ENCODE data around the gene PDE6A. TPM values are rescaled to one million over a fixed set of nuclear protein-coding genes. Genes with fewer than 3 reads are reported as not detected.

PDE6A gene
- total RNA-seq, 1 experiment from 2014 or later: 2.6 TPM

DNA sequence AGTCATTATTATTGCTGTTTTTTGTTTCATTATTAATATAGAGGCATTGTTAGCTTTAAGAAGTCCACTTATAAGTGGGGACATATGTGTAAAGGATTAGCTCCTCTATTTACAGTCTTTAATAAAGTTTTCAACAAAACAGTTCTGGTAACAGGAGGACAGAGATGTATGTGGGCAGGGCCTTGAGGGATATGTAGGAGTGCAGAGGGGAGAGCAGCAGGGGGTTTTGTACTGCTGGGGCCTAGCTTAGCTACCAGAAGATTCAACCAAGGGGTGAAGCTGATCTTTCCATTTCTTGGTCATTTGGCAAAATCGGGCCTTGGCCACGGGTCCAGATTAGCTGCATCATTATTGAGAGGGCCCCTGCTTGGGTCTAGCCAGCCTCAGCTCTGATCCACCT lies 124.6 kb downstream of the PDE6A start:
- H3K9me3 Mint-ChIP-seq (ENCODE audit: unreplicated experiment): no peaks in the 10 kb centered on the region
- H3K27me3 Mint-ChIP-seq (ENCODE audit: insufficient read depth, unreplicated experiment): no peaks in the 10 kb centered on the region
- no peak for DNase-seq
- H3K36me3 Mint-ChIP-seq (ENCODE audit: insufficient read depth, unreplicated experiment): no peaks in the 10 kb centered on the region
- Histone ChIP-seq H3K4me1 (no peaks in the 10 kb centered on the region), H3K9me3 (no peaks in the 10 kb centered on the region), H3K4me3 (ENCODE audit: low read depth, low read length) (no peak overlapping the region), H3K27me3 (replicated peaks; ENCODE audit: control insufficient read depth, insufficient read depth, low read length) (no peaks in the 10 kb centered on the region), H3K36me3 (ENCODE audit: control insufficient read depth, insufficient read depth, low read length) (no peaks in the 10 kb centered on the region)
- H3K27ac Mint-ChIP-seq (ENCODE audit: unreplicated experiment): no peak overlapping the region
- ChIA-PET CTCF (interaction anchor here (0.7 to 0.9 kb wide), 2 partner anchors 9 to 183 kb away, joined by 3 to 4 read pairs; no protein-coding TSS in a partner anchor), POLR2A (interaction anchor here (0.6 kb wide), 1 partner anchor 90 kb away, joined by 3 read pairs; the partner anchor contains the start of gene PPARGC1B)
- TF ChIP-seq, protein P1, sequence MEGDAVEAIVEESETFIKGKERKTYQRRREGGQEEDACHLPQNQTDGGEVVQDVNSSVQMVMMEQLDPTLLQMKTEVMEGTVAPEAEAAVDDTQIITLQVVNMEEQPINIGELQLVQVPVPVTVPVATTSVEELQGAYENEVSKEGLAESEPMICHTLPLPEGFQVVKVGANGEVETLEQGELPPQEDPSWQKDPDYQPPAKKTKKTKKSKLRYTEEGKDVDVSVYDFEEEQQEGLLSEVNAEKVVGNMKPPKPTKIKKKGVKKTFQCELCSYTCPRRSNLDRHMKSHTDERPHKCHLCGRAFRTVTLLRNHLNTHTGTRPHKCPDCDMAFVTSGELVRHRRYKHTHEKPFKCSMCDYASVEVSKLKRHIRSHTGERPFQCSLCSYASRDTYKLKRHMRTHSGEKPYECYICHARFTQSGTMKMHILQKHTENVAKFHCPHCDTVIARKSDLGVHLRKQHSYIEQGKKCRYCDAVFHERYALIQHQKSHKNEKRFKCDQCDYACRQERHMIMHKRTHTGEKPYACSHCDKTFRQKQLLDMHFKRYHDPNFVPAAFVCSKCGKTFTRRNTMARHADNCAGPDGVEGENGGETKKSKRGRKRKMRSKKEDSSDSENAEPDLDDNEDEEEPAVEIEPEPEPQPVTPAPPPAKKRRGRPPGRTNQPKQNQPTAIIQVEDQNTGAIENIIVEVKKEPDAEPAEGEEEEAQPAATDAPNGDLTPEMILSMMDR (IDR thresholded peaks at IDR 0.05; ENCODE audit: insufficient read depth in 1 of 2, low read depth in 1 of 2, low read length in 1 of 2, severe bottlenecking in 1 of 2, unreplicated experiment in 1 of 2): no peak
- no peak overlapping the region for H3K4me3 Mint-ChIP-seq (ENCODE audit: unreplicated experiment)
- H3K4me1 Mint-ChIP-seq (ENCODE audit: low read depth, unreplicated experiment): no peaks in the 10 kb centered on the region
- BruUV-seq (replicated peaks): no TSS peak
- intact Hi-C loops (cut with micrococcal nuclease; ENCODE audit: unreplicated experiment): no loop called here

DNA sequence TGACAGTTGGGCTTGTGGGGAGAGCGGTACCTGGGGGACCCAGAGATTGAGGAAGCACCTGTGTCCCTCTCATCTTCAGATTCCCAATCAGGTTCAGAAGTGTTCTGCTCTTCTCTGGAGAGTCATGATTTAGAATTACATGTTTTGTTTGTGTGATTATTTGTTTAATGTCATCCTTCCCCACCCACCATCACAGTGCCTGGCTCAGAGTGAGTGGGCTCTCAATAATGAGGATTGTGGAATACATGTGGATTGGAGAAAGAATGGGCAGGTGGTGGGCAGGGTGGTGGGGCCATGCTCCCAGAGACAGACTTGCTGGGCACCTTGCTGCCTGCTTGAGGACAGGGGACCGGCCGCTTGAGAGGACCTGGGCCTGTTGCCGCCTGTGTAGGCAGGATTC lies 126.5 kb downstream of the PDE6A start:
- no peaks in the 10 kb centered on the region for H3K4me1 Mint-ChIP-seq (ENCODE audit: low read depth, unreplicated experiment)
- H3K4me3 ChIP-seq (ENCODE audit: low read depth, low read length): no peak overlapping the region
- no peaks in the 10 kb centered on the region for H3K36me3 ChIP-seq (ENCODE audit: control insufficient read depth, insufficient read depth, low read length)
- no peak for DNase-seq
- no peaks in the 10 kb centered on the region for H3K4me1 ChIP-seq
- H3K9me3 ChIP-seq: no peaks in the 10 kb centered on the region
- no peak overlapping the region for H3K4me3 Mint-ChIP-seq (ENCODE audit: unreplicated experiment)
- TF ChIP-seq, protein P1 (IDR thresholded peaks at IDR 0.05; ENCODE audit: insufficient read depth in 1 of 2, low read depth in 1 of 2, low read length in 1 of 2, severe bottlenecking in 1 of 2, unreplicated experiment in 1 of 2): no peak
- no peaks in the 10 kb centered on the region for H3K27me3 ChIP-seq (replicated peaks; ENCODE audit: control insufficient read depth, insufficient read depth, low read length)
- no peak overlapping the region for H3K27ac Mint-ChIP-seq (ENCODE audit: unreplicated experiment)
- POLR2A ChIA-PET: no interaction called here
- CTCF ChIA-PET: no interaction called here
- H3K36me3 Mint-ChIP-seq (ENCODE audit: insufficient read depth, unreplicated experiment): no peaks in the 10 kb centered on the region
- no peaks in the 10 kb centered on the region for H3K27me3 Mint-ChIP-seq (ENCODE audit: insufficient read depth, unreplicated experiment)
- H3K9me3 Mint-ChIP-seq (ENCODE audit: unreplicated experiment): no peaks in the 10 kb centered on the region
- no TSS peak for BruUV-seq (replicated peaks)
- intact Hi-C loops (cut with micrococcal nuclease; ENCODE audit: unreplicated experiment): no loop called here

DNA sequence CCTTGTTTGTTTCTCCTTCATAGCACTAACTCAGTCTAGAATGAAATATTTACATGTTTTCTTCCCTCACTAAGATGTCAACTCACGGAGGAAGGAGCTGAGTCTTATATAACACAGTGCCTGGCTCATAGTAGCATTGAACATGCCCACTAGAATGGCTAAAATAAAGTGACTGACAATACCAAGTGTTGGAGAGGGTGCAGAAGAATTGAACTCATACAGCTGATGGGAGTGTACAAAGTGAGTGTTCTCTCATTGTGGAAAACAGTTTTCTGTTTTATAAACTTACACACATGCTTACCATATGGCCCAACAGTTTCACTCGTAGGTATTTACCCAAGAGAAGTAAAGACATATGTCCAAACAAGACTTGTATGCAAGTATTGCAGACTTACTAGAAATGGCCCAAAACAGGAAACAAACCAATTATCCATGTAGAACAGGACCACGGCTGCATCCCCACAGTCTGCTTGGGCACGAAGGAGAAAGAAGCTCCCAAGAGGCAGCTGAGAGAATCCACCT lies 127.0 kb downstream of the PDE6A start:
- Mint-ChIP-seq H3K36me3 (ENCODE audit: insufficient read depth, unreplicated experiment) (no peaks in the 10 kb centered on the region), H3K27ac (ENCODE audit: unreplicated experiment) (no peak overlapping the region), H3K9me3 (ENCODE audit: unreplicated experiment) (no peaks in the 10 kb centered on the region), H3K4me3 (ENCODE audit: unreplicated experiment) (no peak overlapping the region), H3K27me3 (ENCODE audit: insufficient read depth, unreplicated experiment) (no peaks in the 10 kb centered on the region), H3K4me1 (ENCODE audit: low read depth, unreplicated experiment) (no peaks in the 10 kb centered on the region)
- Histone ChIP-seq H3K4me3 (ENCODE audit: low read depth, low read length) (no peak overlapping the region), H3K36me3 (ENCODE audit: control insufficient read depth, insufficient read depth, low read length) (no peaks in the 10 kb centered on the region), H3K9me3 (no peaks in the 10 kb centered on the region), H3K27me3 (replicated peaks; ENCODE audit: control insufficient read depth, insufficient read depth, low read length) (no peaks in the 10 kb centered on the region), H3K4me1 (no peaks in the 10 kb centered on the region)
- ChIA-PET POLR2A (no interaction called here), CTCF (no interaction called here)
- intact Hi-C loops (cut with micrococcal nuclease; ENCODE audit: unreplicated experiment): no loop called here
- DNase-seq: no peak
- TF ChIP-seq, protein P1 (IDR thresholded peaks at IDR 0.05; ENCODE audit: insufficient read depth in 1 of 2, low read depth in 1 of 2, low read length in 1 of 2, severe bottlenecking in 1 of 2, unreplicated experiment in 1 of 2): no peak
- BruUV-seq (replicated peaks): no TSS peak
